ENCODE data around the gene ZNF691. TPM values are rescaled to one million over a fixed set of nuclear protein-coding genes. Genes with fewer than 3 reads are reported as not detected.
"Not testable (repeated sequence)": the region's sequence is repeated elsewhere in the genome, so short reads cannot be mapped to it uniquely, and the experiment has no call there.

The ZNF691 gene
- total RNA-seq, 4 donors from 2014 or later, result 7.6 to 11.6 (median 9.9) TPM

GRCh38 chr1:42889264-42889663, 42.9 kb downstream of the ZNF691 start:
- no peak for DNase-seq (ENCODE audit: low spot score in 2 of 2)
- TF ChIP-seq CTCF (IDR thresholded peaks at IDR 0.05) (no peak), POLR2A (IDR thresholded peaks at IDR 0.05) (no peak)
- WGBS, 2 donors, result 84 to 87% methylated on average over 4 of the region's 4 CpGs
- intact Hi-C loops (cut with DNase I; ENCODE audit: low total_unique reads), result no loop called here
- H3K4me3 ChIP-seq (ENCODE audit: low read depth, poor library complexity, severe bottlenecking), result no peak overlapping the region

- H3K4me3 ChIP-seq (ENCODE audit: low read depth, poor library complexity, severe bottlenecking), result no peak overlapping the region
- TF ChIP-seq CTCF (IDR thresholded peaks at IDR 0.05) (no peak), POLR2A (IDR thresholded peaks at IDR 0.05) (no peak)
- WGBS, 2 donors, result 68 to 70% methylated on average over 5 of the region's 5 CpGs
- intact Hi-C loops (cut with DNase I; ENCODE audit: low total_unique reads), result no loop called here
- no peak for DNase-seq (ENCODE audit: low spot score in 2 of 2)
Measured at GRCh38 chr1:42891465-42892138, 45.2 kb downstream of the ZNF691 start.

DNA sequence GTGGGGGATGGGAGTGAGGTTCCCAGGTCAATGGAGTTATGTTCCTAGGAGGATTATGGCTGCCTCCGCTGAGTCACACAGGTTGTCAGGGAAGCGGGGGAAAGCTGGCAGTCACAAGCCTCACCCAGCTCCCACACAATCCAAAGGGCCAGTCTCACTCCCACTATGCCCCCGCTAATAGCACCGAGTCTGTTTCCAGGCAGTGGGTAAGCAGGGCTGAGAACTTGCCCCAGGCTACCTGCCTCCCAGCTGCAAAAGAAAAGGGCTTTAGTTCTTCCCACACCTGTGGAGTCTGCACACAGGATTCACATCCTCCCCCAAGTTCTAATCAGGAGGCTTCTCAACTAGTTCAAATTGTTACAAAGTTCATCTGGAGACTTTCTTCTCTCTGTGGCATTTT, 53.5 kb downstream of the ZNF691 start:
- H3K4me3 ChIP-seq (ENCODE audit: low read depth, poor library complexity, severe bottlenecking); intact Hi-C loops (cut with DNase I; ENCODE audit: low total_unique reads); DNase-seq (ENCODE audit: low spot score in 2 of 2): not testable (repeated sequence)
- 69 to 73% methylated on average over 4 of the region's 4 CpGs for WGBS, 2 donors

Other genes with a start within 250 kb of the ZNF691 start
- 10 to 100 TPM; 16.2 to 25.7 (median 20.5) TPM for gene PPIH, start 188.2 kb upstream of the ZNF691 start, total RNA-seq
- gene YBX1, start 164.2 kb upstream of the ZNF691 start, total RNA-seq, result 100 to 1,000 TPM; 227 to 358 (median 293) TPM
- gene CLDN19, start 106.4 kb upstream of the ZNF691 start, total RNA-seq, result 1 to 10 TPM in 1 of 4 donors, under 1 TPM in 3; 0.12 to 1.2 (median 0.18) TPM
- 10 to 100 TPM in 3 of 4 donors, 1 to 10 TPM in 1; 9.4 to 26.8 (median 13.5) TPM for gene P3H1, start 79.6 kb upstream of the ZNF691 start, total RNA-seq
- 1 to 10 TPM; 2.5 to 6.7 (median 3.6) TPM for gene C1orf50, start 79.4 kb upstream of the ZNF691 start, total RNA-seq
- gene TMEM269, start 61.6 kb upstream of the ZNF691 start, total RNA-seq, result under 1 TPM in 3 of 4 donors, not detected in 1; 0.08 to 0.22 (median 0.13) TPM
- gene ERMAP, start 29.5 kb upstream of the ZNF691 start, total RNA-seq, result 10 to 100 TPM in 1 of 4 donors, 1 to 10 TPM in 3; 8.0 to 11.5 (median 9.3) TPM
- gene SVBP, start 29.2 kb upstream of the ZNF691 start, total RNA-seq, result 10 to 100 TPM; 11.2 to 18.1 (median 14.1) TPM
- 1,000 to 10,000 TPM in 2 of 4 donors, 100 to 1,000 TPM in 2; 488 to 2,308 (median 910) TPM for gene SLC2A1, start 112.3 kb downstream of the ZNF691 start, total RNA-seq

All from lower leg skin (tissue), 4 donors.